Activated CD4-positive, alpha-beta memory T cell treated with anti-CD3 and anti-CD28 coated beads for 36 hours (primary cell): Measurements from ENCODE around the gene CDX2. TPM values are rescaled to one million over a fixed set of nuclear protein-coding genes. Genes with fewer than 3 reads are reported as not detected.
A peak's percentile ranks its signal among the peaks of the same experiment; 100 is the strongest.

Experiments used
- CTCF ChIA-PET: fragments of 350-600 bp; sonication (Branson Sonifier 250); formaldehyde crosslinking; loops from one replicate; lab custom pipeline; 2021; ENCODE audit warnings: antibody characterized with exemption, inconsistent platforms; lab: Charles Lee
- POLR2A ChIA-PET: fragments of 350-600 bp; sonication (Branson Sonifier 250); formaldehyde crosslinking; loops from one replicate; lab custom pipeline; 2021; ENCODE audit warnings: antibody characterized with exemption; lab: Charles Lee
- DNase-seq: peaks from one replicate; pipeline ENCODE4 v3.0.0-alpha.2; 2020
- H3K27ac Mint-ChIP-seq: one replicate; pipeline ENCODE4 v1.8.0; 2021; ENCODE audit warnings: mixed read lengths
- H3K27me3 Mint-ChIP-seq: one replicate; pipeline ENCODE4 v1.8.0; 2021; ENCODE audit warnings: mixed read lengths
- H3K36me3 Mint-ChIP-seq: one replicate; pipeline ENCODE4 v1.8.0; 2021; ENCODE audit warnings: mixed read lengths
- H3K4me1 Mint-ChIP-seq: one replicate; pipeline ENCODE4 v1.8.0; 2021; ENCODE audit warnings: low read depth, mixed read lengths
- H3K4me3 Mint-ChIP-seq: one replicate; pipeline ENCODE4 v1.8.0; 2021; ENCODE audit warnings: mild to moderate bottlenecking, mixed read lengths
- H3K9me3 Mint-ChIP-seq: one replicate; pipeline ENCODE4 v1.8.0; 2021; ENCODE audit warnings: mixed read lengths
- intact Hi-C: fragments of 100-400 bp; cut with micrococcal nuclease; formaldehyde crosslinking; loops from one replicate; pipeline ENCODE4 v1.15.1; 2023
- total RNA-seq, 2 experiments: library from RNA; stranded (reverse); gene quantifications; one replicate each; pipeline ENCODE4 v1.2.3, GENCODE V29; 2021

The CDX2 gene
- total RNA-seq, 2 experiments from 2014 or later = not detected

DNA sequence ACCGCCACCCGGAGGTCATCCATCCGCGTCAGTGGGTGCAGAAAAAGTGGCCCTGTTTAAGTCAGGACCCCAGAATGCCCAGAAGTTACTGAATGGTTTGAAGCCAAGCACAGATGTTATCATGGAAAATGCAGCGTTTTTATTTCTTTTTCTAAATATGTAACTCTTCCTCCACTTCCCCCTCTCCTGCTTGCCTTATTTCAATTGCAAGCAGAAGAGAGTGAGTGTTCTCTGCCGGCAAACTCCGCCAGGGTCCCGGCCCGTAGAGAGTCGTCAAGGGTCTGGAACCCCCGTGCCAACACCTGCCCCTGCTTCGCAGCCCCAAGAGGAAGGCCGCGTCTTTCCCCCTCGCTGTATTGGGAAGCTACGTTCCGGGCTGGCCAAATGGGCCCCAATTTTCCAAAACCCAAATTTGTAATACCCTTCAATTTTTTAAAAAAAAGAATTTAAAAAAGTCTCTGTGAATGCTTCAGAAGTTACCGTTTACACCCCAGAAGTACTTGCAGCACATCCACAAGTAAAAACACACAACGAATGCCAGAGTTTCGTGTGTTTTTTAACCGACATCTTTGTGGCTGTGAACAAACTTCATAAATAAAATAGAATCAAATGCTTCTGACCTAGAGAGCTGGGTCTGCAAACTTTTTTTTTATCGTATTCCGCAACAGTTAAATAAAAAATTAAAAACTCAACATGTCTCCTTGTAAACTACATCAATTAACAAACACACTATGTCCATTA is 50.0 kb downstream of the CDX2 start:
- ChIA-PET CTCF (interaction anchor here (0.7 to 2.7 kb wide), 3 partner anchors 36 to 93 kb away, joined by 3 to 21 read pairs (median 3); no protein-coding TSS in a partner anchor), POLR2A (no interaction called here)
- no peaks in the 10 kb centered on the region for H3K9me3 Mint-ChIP-seq
- H3K36me3 Mint-ChIP-seq = no peaks in the 10 kb centered on the region
- no peak overlapping the region for H3K4me3 Mint-ChIP-seq
- no peak for DNase-seq
- no peak overlapping the region for H3K27ac Mint-ChIP-seq
- peaks cover 66% of the 10 kb centered on the region for H3K27me3 Mint-ChIP-seq
- intact Hi-C loops = no loop called here
- peaks cover 35% of the 10 kb centered on the region for H3K4me1 Mint-ChIP-seq

- Mint-ChIP-seq H3K36me3 (no peaks in the 10 kb centered on the region), H3K4me1 (peaks cover 31% of the 10 kb centered on the region), H3K9me3 (no peaks in the 10 kb centered on the region), H3K4me3 (peak overlapping the region; percentile 21), H3K27ac (peak overlapping the region; percentile 4), H3K27me3 (peaks cover 58% of the 10 kb centered on the region)
- intact Hi-C loops = no loop called here
- no peak for DNase-seq
- POLR2A ChIA-PET = no interaction called here
- CTCF ChIA-PET = no interaction called here
Measured at GRCh38 chr13:27918041-27918917, 50.8 kb downstream of the CDX2 start.

- intact Hi-C loops = no loop called here
- H3K36me3 Mint-ChIP-seq = no peaks in the 10 kb centered on the region
- H3K27me3 Mint-ChIP-seq = peaks cover 48% of the 10 kb centered on the region
- H3K4me1 Mint-ChIP-seq = peaks cover 28% of the 10 kb centered on the region
- ChIA-PET CTCF (no interaction called here), POLR2A (no interaction called here)
- H3K9me3 Mint-ChIP-seq = no peaks in the 10 kb centered on the region
- DNase-seq = peak; percentile 18
- H3K27ac Mint-ChIP-seq = no peak overlapping the region
- H3K4me3 Mint-ChIP-seq = peak overlapping the region; percentile 43
Measured at GRCh38 chr13:27917121-27917947, 51.8 kb downstream of the CDX2 start.

DNA sequence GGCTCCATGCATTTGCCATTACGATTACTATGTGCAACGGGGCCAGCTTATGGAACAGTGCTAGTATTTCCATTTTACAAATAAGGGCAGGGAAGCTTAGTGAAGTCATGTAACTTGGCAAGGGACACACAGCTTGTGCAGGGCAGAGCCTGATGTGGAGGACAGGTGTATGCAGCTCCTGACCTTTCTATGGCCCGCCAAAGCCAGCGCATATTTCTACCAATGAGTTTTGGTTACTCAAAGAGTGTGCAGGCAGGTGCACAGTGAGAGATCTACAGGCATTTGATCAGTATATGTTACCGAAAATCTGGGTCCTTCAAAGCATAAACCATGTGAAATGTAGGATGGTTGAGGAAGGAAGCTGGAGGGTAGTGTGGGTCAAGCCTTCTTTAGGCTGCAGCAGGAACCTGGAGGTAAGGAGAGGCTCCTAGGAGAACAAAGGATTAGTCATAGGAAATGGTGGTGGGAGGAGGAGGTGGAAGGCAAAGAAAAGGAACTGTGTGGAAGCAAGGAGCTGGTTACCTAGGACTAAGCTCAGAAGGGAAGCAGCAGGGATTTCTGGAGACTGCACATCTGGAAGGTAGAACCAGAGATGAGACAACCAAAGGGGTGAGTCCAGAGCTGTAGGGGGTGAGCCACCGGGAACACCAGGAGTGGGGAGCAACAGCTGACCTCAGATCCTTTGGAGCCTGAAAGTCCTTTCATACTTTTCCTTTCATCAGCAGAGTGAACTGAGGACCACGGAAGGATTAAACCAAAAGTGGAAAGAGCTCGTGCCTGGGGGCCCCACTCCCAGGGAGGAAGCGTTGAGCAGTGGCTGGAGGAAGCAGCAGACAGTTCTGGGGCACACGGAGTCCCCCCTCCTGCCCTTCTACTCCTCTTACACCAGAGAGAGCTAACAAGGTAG is 53.6 kb downstream of the CDX2 start:
- H3K4me3 Mint-ChIP-seq = no peak overlapping the region

DNA sequence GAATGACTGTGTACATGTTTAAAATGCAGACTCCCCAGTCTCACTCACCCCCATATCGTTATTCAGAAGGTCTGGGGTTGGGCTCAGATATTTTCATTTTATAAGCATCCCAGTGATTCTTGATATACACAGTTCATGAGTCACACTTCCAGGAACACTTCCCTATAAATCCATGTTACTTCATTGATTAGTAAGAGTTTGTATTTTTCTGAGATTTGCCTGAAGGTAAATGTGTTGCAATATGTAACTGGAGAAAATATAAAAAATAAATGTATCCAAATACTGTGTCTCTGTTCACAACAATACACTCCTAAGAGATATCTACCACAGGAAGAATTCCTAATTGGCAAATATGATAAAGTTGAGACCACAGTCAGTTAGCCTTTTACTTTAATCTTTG is 56.0 kb downstream of the CDX2 start:
- Mint-ChIP-seq H3K9me3 (no peaks in the 10 kb centered on the region), H3K4me3 (no peak overlapping the region), H3K27ac (no peak overlapping the region), H3K27me3 (peaks cover 29% of the 10 kb centered on the region), H3K4me1 (peaks cover 10% of the 10 kb centered on the region), H3K36me3 (no peaks in the 10 kb centered on the region)
- ChIA-PET POLR2A (no interaction called here), CTCF (interaction anchor here (0.6 to 1.0 kb wide), 2 partner anchors 30 to 83 kb away, joined by 3 read pairs; no protein-coding TSS in a partner anchor)
- intact Hi-C loops = no loop called here
- DNase-seq = no peak

More for the DNA sequence above, 53.6 kb downstream of the CDX2 start:
- Mint-ChIP-seq H3K36me3 (no peaks in the 10 kb centered on the region), H3K4me1 (peaks cover 23% of the 10 kb centered on the region), H3K27me3 (peaks cover 44% of the 10 kb centered on the region), H3K27ac (no peak overlapping the region), H3K9me3 (no peaks in the 10 kb centered on the region)
- ChIA-PET POLR2A (no interaction called here), CTCF (interaction anchor here (1.1 to 1.6 kb wide), 2 partner anchors 86 to 89 kb away, joined by 4 read pairs; no protein-coding TSS in a partner anchor)
- DNase-seq = no peak
- intact Hi-C loops = no loop called here

DNA sequence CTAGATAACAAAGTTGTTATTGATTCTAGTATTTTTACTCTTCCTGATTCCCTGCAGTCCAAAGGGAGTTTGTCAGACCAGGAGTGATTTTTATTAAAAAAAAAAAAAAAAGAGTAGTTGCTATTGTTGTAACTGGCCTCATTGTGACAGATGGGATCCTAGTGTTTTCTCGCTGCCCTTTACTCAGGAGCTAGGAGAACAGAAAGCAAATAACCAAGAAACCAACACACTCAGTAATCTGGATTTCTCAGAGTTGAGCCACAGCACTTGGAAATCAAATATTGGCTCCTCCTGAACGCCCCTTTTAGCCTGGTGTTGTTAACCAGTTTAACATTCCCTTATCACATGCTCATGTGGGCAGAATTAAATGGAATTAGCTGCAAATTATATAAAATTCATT is 57.6 kb downstream of the CDX2 start:
- H3K9me3 Mint-ChIP-seq = no peaks in the 10 kb centered on the region
- H3K4me3 Mint-ChIP-seq = no peak overlapping the region
- CTCF ChIA-PET = interaction anchor here (1.4 kb wide), 1 partner anchor 85 kb away, joined by 4 read pairs; no protein-coding TSS in a partner anchor
- peaks cover 25% of the 10 kb centered on the region for H3K27me3 Mint-ChIP-seq
- H3K27ac Mint-ChIP-seq = no peak overlapping the region
- H3K36me3 Mint-ChIP-seq = no peaks in the 10 kb centered on the region
- no peak for DNase-seq
- POLR2A ChIA-PET = no interaction called here
- no peaks in the 10 kb centered on the region for H3K4me1 Mint-ChIP-seq
- intact Hi-C loops = no loop called here

Other genes with a start within 250 kb of the CDX2 start
- gene GSX1, start 176.8 kb downstream of the CDX2 start, total RNA-seq = not detected
- gene PDX1, start 49.3 kb downstream of the CDX2 start, total RNA-seq = not detected
- gene URAD, start 19.4 kb upstream of the CDX2 start, total RNA-seq = not detected
- not detected for gene FLT3, start 131.3 kb upstream of the CDX2 start, total RNA-seq
- 10 to 100 TPM; 26.0 to 28.3 TPM for gene PAN3, start 169.2 kb upstream of the CDX2 start, total RNA-seq